PC-3 (cell line): Measurements from ENCODE around the gene SNRPA. TPM values are rescaled to one million over a fixed set of nuclear protein-coding genes. Genes with fewer than 3 reads are reported as not detected.

Experiments used
- ATAC-seq: fragments of 200-7000 bp; cut with Tn5 transposase; 2 replicates; pipeline ENCODE4 v1.9.1; 2020; ENCODE audit warnings: mild to moderate bottlenecking, moderate library complexity
- BruUV-seq: library from RNA; stranded (reverse); fragments of 400-500 nt; replicated peaks from 2 replicates; lab custom pipeline; 2021; lab: Mats Ljungman, UMichigan
- CTCF ChIA-PET: fragments of 300-600 bp; sonication (Branson Sonifier 250); formaldehyde crosslinking; loops from one replicate; lab custom pipeline; 2022; ENCODE audit warnings: antibody characterized with exemption; lab: Charles Lee
- POLR2A ChIA-PET: fragments of 300-600 bp; sonication (Branson Sonifier 250); formaldehyde crosslinking; loops from one replicate; lab custom pipeline; 2022; ENCODE audit warnings: antibody characterized with exemption; ENCODE audit not compliant: unreplicated experiment; lab: Charles Lee
- DNase-seq: peaks from one replicate; pipeline ENCODE4 v3.0.0-alpha.2; 2015
- H2AFZ ChIP-seq: fragments of 300-600 bp; sonication (generic); 2 replicates; pipeline ENCODE4 v1.6.0; 2016; ENCODE audit warnings: antibody characterized with exemption, low read length
- H3F3A ChIP-seq: fragments of 300-600 bp; sonication (generic); one replicate; pipeline ENCODE4 v1.6.0; 2017; ENCODE audit warnings: antibody characterized with exemption, low read length, control low read depth, mild to moderate bottlenecking; ENCODE audit not compliant: unreplicated experiment
- H3K27ac ChIP-seq: fragments of 300-600 bp; sonication (generic); 2 replicates; pipeline ENCODE4 v1.5.1; 2016; ENCODE audit warnings: mild to moderate bottlenecking, low read length
- H3K27me3 ChIP-seq: fragments of 300-600 bp; sonication (generic); 2 replicates; pipeline ENCODE4 v1.6.1; 2016; ENCODE audit warnings: low read length, mixed read lengths
- H3K36me3 ChIP-seq: fragments of 300-600 bp; sonication (generic); 2 replicates; pipeline ENCODE4 v1.6.1; 2016; ENCODE audit warnings: low read depth, mixed run types, low read length, mixed read lengths
- H3K4me1 ChIP-seq: fragments of 300-600 bp; sonication (generic); 2 replicates; pipeline ENCODE4 v1.5.1; 2016; ENCODE audit warnings: low read length; ENCODE audit not compliant: insufficient read depth
- H3K4me2 ChIP-seq: fragments of 300-600 bp; sonication (generic); 2 replicates; pipeline ENCODE4 v1.6.0; 2016; ENCODE audit warnings: low read length
- H3K4me3 ChIP-seq: fragments of 300-600 bp; sonication (generic); 2 replicates; pipeline ENCODE4 v1.5.1; 2016; ENCODE audit warnings: mild to moderate bottlenecking, low read length, mixed read lengths
- H3K79me2 ChIP-seq: fragments of 300-600 bp; sonication (generic); 2 replicates; pipeline ENCODE4 v1.6.1; 2017; ENCODE audit warnings: low read length, mixed read lengths
- H3K9ac ChIP-seq: fragments of 300-600 bp; sonication (generic); 2 replicates; pipeline ENCODE4 v1.6.0; 2016; ENCODE audit warnings: mild to moderate bottlenecking, low read length
- H3K9me2 ChIP-seq: fragments of 300-600 bp; sonication (generic); replicated peaks from 2 replicates; pipeline ENCODE4 v1.6.1; 2016; ENCODE audit warnings: mixed run types, low read length, mixed read lengths
- H3K9me3 ChIP-seq: fragments of 300-600 bp; sonication (generic); 2 replicates; pipeline ENCODE4 v1.6.1; 2016; ENCODE audit warnings: low read length, mixed read lengths
- H4K20me1 ChIP-seq: fragments of 300-600 bp; sonication (generic); 2 replicates; pipeline ENCODE4 v1.6.1; 2016; ENCODE audit warnings: low read length, mixed read lengths
- CTCF ChIP-seq: fragments of 300-600 bp; sonication (generic); conservative IDR thresholded peaks from 2 replicates; pipeline ENCODE4 v1.5.1; 2017; ENCODE audit warnings: antibody characterized with exemption, low read depth, mild to moderate bottlenecking, low read length
- EZH2 ChIP-seq: fragments of 300-600 bp; sonication (generic); IDR thresholded peaks from one replicate; pipeline ENCODE4 v1.6.1; 2017; ENCODE audit warnings: antibody characterized with exemption, mild to moderate bottlenecking, low read length; ENCODE audit not compliant: unreplicated experiment
- EZH2phosphoT487 ChIP-seq: fragments of 300-600 bp; sonication (generic); IDR thresholded peaks from 2 replicates; pipeline ENCODE4 v1.6.1; 2018; ENCODE audit warnings: mild to moderate bottlenecking, antibody characterized with exemption, low read length, borderline replicate concordance
- intact Hi-C: fragments of 100-400 bp; cut with micrococcal nuclease; formaldehyde crosslinking; loops from 2 replicates; pipeline ENCODE4 v1.9.0; 2023
- total RNA-seq: library from RNA; depleted of rRNA; stranded (reverse); fragments of >200 nt; gene quantifications from 2 replicates; pipeline ENCODE4 v1.2.3, GENCODE V29; 2014

Gene SNRPA
- total RNA-seq, 1 experiment from 2014 or later, result 243 TPM

DNA sequence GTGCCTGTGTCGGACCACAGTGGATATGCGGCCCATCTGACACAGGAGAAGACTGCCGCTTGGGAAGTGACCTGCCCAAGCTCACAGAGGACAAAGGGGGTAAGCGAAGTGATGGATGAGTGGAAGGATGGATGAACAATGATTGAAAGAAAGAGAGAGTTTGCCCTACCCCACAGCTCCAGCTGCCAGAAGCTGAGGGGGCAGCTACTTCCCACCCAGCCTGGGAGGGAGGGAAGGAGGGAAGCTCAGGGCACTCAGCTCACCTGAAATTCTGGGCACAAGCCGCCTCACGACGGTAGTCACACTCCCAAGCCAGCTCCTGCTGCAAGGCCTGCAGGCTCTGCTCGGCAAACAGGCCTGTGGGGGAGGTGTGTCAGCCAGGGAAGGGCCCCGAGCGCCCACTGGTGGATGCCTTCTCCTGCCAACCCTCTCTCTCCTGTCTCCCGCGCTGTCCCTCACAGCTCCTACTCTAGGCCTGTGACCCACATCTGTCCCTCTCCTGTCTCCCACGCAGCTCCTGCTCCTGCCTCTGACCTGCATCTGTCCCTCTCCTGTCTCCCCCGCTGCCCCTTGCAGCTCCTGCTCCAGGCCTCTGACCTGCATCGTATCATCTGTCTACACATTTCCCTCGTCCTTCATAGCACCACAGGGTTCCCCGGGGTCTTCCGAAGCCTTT, 48.5 kb upstream of the SNRPA start:
- Histone ChIP-seq H3K4me3 (no peak overlapping the region), H3K9me2 (no peaks in the 10 kb centered on the region), H3K27ac (no peak overlapping the region), H3K9ac (no peak overlapping the region), H4K20me1 (no peaks in the 10 kb centered on the region), H2AFZ (no peak overlapping the region), H3K79me2 (no peaks in the 10 kb centered on the region), H3F3A (no peaks in the 10 kb centered on the region), H3K4me2 (no peak overlapping the region), H3K27me3 (no peaks in the 10 kb centered on the region), H3K4me1 (no peaks in the 10 kb centered on the region), H3K9me3 (no peaks in the 10 kb centered on the region), H3K36me3 (no peaks in the 10 kb centered on the region)
- no TSS peak for BruUV-seq
- TF ChIP-seq EZH2 (no peak), CTCF (peak; percentile 30; the same call in 1 of the 2 replicates), EZH2phosphoT487 (no peak)
- intact Hi-C loops, result no loop called here
- ChIA-PET CTCF (interaction anchor here (0.5 kb wide), 1 partner anchor 39 kb away, joined by 3 read pairs; no protein-coding TSS in a partner anchor), POLR2A (no interaction called here)
- DNase-seq (peak; percentile 29), ATAC-seq (no peak; the same call in 1 of the 2 replicates)

DNA sequence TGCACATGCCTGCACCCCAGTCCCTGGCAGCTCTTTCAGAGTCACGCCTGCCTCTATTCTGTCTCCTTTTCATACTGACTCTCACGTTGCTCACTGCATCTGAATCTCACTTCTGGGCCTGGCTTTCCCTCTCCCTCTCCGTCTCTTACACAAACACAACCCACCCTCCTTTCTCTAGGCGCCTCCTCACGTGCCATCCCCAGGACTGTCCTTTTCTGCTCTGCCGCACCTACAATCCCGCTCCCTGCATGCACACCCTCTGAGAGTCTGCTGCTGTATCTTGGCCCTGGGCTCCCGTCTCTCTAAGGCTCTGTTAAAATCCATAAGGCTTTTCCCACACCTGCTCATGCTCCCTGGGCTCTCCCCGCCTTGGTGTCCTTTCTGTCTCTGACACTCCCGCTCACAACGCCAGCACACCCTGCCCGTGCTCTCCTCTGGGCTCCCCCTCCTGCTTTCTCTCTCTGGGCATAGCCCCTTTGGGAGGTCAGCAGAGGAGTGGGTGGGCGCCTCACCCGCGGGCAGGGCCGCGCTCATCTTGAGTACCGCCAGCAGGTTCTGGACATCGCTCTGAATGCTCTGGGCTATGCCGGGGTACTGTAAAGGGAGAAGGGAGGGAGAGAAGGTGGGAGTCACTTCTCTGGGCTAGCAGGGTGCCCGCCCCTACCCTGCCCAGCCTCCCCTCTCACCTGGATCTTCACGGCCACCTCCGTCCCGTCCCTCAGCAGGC, 47.8 kb upstream of the SNRPA start:
- H3K9me2 ChIP-seq, result no peaks in the 10 kb centered on the region
- H3K27ac ChIP-seq, result no peak overlapping the region
- DNase-seq (no peak), ATAC-seq (no peak)
- H3K9ac ChIP-seq, result no peak overlapping the region
- no TSS peak for BruUV-seq
- H3K4me2 ChIP-seq, result no peak overlapping the region
- H4K20me1 ChIP-seq, result no peaks in the 10 kb centered on the region
- no peaks in the 10 kb centered on the region for H3K4me1 ChIP-seq
- H3K27me3 ChIP-seq, result no peaks in the 10 kb centered on the region
- CTCF ChIA-PET, result no interaction called here
- H2AFZ ChIP-seq, result no peak overlapping the region
- no peak for TF ChIP-seq EZH2
- TF ChIP-seq EZH2phosphoT487, result no peak
- no peak for TF ChIP-seq CTCF
- no peak overlapping the region for H3K4me3 ChIP-seq
- intact Hi-C loops, result no loop called here
- no peaks in the 10 kb centered on the region for H3K36me3 ChIP-seq
- no peaks in the 10 kb centered on the region for H3F3A ChIP-seq
- H3K9me3 ChIP-seq, result no peaks in the 10 kb centered on the region
- POLR2A ChIA-PET, result no interaction called here
- H3K79me2 ChIP-seq, result no peaks in the 10 kb centered on the region
